GM06990 (cell line): ENCODE results near the gene DDX46.

Source experiments
- DNase-seq: peaks from one replicate; pipeline ENCODE4 v3.0.0-alpha.2; 2011; ENCODE audit not compliant: insufficient read length; ENCODE audit errors: extremely low read depth
- H3K27me3 ChIP-seq: replicated peaks from 2 replicates; pipeline ENCODE4 v1.6.0; 2011; ENCODE audit warnings: low read length; ENCODE audit not compliant: control insufficient read depth, insufficient read depth
- H3K36me3 ChIP-seq: 2 replicates; pipeline ENCODE4 v1.5.1; 2011; ENCODE audit warnings: low read length; ENCODE audit not compliant: control insufficient read depth, insufficient read depth
- H3K4me3 ChIP-seq: replicated peaks from 2 replicates; pipeline ENCODE4 v1.5.1; 2011; ENCODE audit warnings: low read depth, mild to moderate bottlenecking, control low read depth, low read length
- CTCF ChIP-seq: IDR thresholded peaks from 2 replicates; pipeline ENCODE4 v1.5.1; 2011; ENCODE audit warnings: low read length, control low read depth, mild to moderate bottlenecking, inconsistent platforms; ENCODE audit not compliant: insufficient read depth, poor library complexity, severe bottlenecking

DDX46 gene

GRCh38 chr5:134777366-134777765 is 18.8 kb downstream of the DDX46 start:
- no peak for DNase-seq
- no peak for TF ChIP-seq CTCF
- Histone ChIP-seq H3K36me3 (peaks cover 6% of the 10 kb centered on the region), H3K27me3 (no peaks in the 10 kb centered on the region), H3K4me3 (no peak overlapping the region)

- DNase-seq = no peak
- peaks cover 8% of the 10 kb centered on the region for H3K36me3 ChIP-seq
- no peaks in the 10 kb centered on the region for H3K27me3 ChIP-seq
- no peak overlapping the region for H3K4me3 ChIP-seq
- peak; percentile 8 for TF ChIP-seq CTCF
Observed at GRCh38 chr5:134784241-134784920, 25.8 kb downstream of the DDX46 start.

GRCh38 chr5:134784946-134785620 is 26.5 kb downstream of the DDX46 start:
- no peak for TF ChIP-seq CTCF
- Histone ChIP-seq H3K27me3 (no peaks in the 10 kb centered on the region), H3K4me3 (no peak overlapping the region), H3K36me3 (peaks cover 6% of the 10 kb centered on the region)
- DNase-seq = no peak

DNA sequence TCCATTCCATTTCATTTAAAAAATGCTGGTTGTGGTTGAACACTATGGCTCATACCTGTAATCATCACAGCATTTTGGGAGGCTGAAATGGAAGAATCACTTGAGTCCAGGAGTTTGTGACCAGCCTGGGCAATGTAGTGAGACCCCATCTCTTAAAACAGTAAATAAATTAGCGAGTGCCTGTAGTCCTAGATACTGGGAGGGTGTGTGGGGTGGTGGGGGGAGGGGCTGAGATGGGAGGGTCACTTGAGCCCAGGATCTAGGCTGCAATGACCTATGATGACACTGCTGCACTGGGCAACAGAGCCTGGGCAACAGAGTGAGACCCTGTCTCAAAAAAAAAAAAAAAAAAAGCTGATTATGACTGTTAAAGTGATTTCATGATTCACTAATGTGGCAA is 29.1 kb downstream of the DDX46 start:
- no peak for DNase-seq
- peaks cover 2% of the 10 kb centered on the region for H3K36me3 ChIP-seq
- no peaks in the 10 kb centered on the region for H3K27me3 ChIP-seq
- no peak for TF ChIP-seq CTCF
- no peak overlapping the region for H3K4me3 ChIP-seq

- Histone ChIP-seq H3K36me3 (peaks cover 4% of the 10 kb centered on the region), H3K27me3 (no peaks in the 10 kb centered on the region), H3K4me3 (no peak overlapping the region)
- TF ChIP-seq CTCF = no peak
- DNase-seq = no peak
Observed at GRCh38 chr5:134791580-134791979, 33.0 kb downstream of the DDX46 start.
